Endothelial cell (in vitro differentiated cells): ENCODE measurements around the gene PHC2. TPM values are rescaled to one million over a fixed set of nuclear protein-coding genes. Genes with fewer than 3 reads are reported as not detected.
A peak's percentile ranks its signal among the peaks of the same experiment; 100 is the strongest.

Experiments
- DNase-seq: peaks from one replicate; pipeline ENCODE4 v3.0.0; 2021; ENCODE audit warnings: low spot score
- H3K27ac Mint-ChIP-seq: one replicate; pipeline ENCODE4 v1.8.0; 2021; ENCODE audit warnings: mixed read lengths, inconsistent platforms; ENCODE audit not compliant: unreplicated experiment
- H3K27me3 Mint-ChIP-seq: one replicate; pipeline ENCODE4 v1.8.0; 2021; ENCODE audit warnings: mild to moderate bottlenecking, moderate library complexity, mixed read lengths, inconsistent platforms; ENCODE audit not compliant: unreplicated experiment
- H3K36me3 Mint-ChIP-seq: one replicate; pipeline ENCODE4 v1.8.0; 2021; ENCODE audit warnings: mild to moderate bottlenecking, low read depth, mixed read lengths, inconsistent platforms; ENCODE audit not compliant: unreplicated experiment
- H3K4me1 Mint-ChIP-seq: one replicate; pipeline ENCODE4 v1.8.0; 2021; ENCODE audit warnings: mild to moderate bottlenecking, mixed read lengths, inconsistent platforms; ENCODE audit not compliant: unreplicated experiment
- H3K4me3 Mint-ChIP-seq: one replicate; pipeline ENCODE4 v1.8.0; 2021; ENCODE audit warnings: mild to moderate bottlenecking, mixed read lengths, inconsistent platforms; ENCODE audit not compliant: unreplicated experiment
- H3K9me3 Mint-ChIP-seq: one replicate; pipeline ENCODE4 v1.8.0; 2021; ENCODE audit warnings: mixed read lengths, inconsistent platforms; ENCODE audit not compliant: unreplicated experiment
- total RNA-seq: library from RNA; stranded (reverse); fragmentation: NEBNext Ultra II Directional; extraction: Animal tissue kit (Norgen Biotek cat#: 25700); gene quantifications from one replicate; pipeline ENCODE4 v1.2.1, GENCODE V29; 2021; ENCODE audit not compliant: unreplicated experiment
- TF ChIP-seq, protein P1 (sequence below): fragments of 200-600 bp; sonication (generic); IDR thresholded peaks from one replicate; pipeline ENCODE4 v1.5.0; 2021; ENCODE audit warnings: antibody characterized with exemption; ENCODE audit not compliant: unreplicated experiment

Gene PHC2
- total RNA-seq, 1 donor from 2014 or later, result 177 TPM

DNA sequence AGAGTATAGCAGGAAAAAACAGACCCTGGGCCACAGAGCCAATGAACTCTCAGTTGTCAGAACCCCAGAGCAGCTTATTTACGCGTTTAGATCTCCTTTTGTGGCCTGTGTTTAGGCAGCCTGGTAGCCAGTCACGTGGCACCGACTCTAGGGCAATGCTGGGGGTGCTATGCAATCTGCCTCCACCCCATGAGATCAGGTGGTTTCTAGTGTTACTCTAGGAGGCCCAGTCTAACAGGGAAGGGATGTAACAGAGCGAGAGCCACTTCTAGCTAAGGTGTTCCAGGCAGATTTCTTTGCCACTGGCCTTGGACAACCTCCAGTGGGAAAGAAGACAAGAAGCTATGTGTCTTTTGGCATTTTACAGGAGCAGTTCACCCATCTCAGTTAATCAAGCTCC lies 98.0 kb downstream of the PHC2 start:
- Mint-ChIP-seq H3K9me3 (no peaks in the 10 kb centered on the region), H3K4me1 (peaks cover 48% of the 10 kb centered on the region), H3K36me3 (peaks cover 56% of the 10 kb centered on the region), H3K4me3 (peak overlapping the region; percentile 72), H3K27me3 (peaks cover 5% of the 10 kb centered on the region), H3K27ac (peak overlapping the region; percentile 22)
- TF ChIP-seq, protein P1, sequence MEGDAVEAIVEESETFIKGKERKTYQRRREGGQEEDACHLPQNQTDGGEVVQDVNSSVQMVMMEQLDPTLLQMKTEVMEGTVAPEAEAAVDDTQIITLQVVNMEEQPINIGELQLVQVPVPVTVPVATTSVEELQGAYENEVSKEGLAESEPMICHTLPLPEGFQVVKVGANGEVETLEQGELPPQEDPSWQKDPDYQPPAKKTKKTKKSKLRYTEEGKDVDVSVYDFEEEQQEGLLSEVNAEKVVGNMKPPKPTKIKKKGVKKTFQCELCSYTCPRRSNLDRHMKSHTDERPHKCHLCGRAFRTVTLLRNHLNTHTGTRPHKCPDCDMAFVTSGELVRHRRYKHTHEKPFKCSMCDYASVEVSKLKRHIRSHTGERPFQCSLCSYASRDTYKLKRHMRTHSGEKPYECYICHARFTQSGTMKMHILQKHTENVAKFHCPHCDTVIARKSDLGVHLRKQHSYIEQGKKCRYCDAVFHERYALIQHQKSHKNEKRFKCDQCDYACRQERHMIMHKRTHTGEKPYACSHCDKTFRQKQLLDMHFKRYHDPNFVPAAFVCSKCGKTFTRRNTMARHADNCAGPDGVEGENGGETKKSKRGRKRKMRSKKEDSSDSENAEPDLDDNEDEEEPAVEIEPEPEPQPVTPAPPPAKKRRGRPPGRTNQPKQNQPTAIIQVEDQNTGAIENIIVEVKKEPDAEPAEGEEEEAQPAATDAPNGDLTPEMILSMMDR, result no peak
- no peak for DNase-seq

DNA sequence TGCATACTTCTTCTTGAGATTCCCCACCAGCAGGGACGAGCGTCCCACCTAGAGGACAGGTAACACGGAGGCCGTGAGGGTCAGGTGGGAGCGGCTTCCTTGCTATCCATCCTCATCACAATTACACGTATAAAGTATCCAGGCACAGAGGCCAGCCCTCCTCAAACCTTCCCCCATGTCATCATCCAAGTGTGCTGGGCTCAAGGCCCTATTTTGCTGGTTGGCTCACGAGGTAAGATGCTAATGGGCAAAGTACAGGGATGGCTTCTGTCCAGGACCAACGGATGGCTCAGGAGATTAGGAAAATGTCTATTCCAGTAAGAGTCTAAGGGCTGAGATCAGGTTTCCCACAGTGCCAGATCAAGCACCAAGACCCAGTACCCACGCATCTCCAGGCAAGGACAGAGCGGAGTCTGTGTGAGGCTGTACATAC lies 98.5 kb downstream of the PHC2 start:
- peaks cover 45% of the 10 kb centered on the region for H3K4me1 Mint-ChIP-seq
- H3K36me3 Mint-ChIP-seq, result peaks cover 54% of the 10 kb centered on the region
- peaks cover 5% of the 10 kb centered on the region for H3K27me3 Mint-ChIP-seq
- peak overlapping the region; percentile 67 for H3K27ac Mint-ChIP-seq
- DNase-seq, result no peak
- H3K4me3 Mint-ChIP-seq, result peak overlapping the region; percentile 72
- TF ChIP-seq, protein P1, result no peak
- H3K9me3 Mint-ChIP-seq, result no peaks in the 10 kb centered on the region

DNA sequence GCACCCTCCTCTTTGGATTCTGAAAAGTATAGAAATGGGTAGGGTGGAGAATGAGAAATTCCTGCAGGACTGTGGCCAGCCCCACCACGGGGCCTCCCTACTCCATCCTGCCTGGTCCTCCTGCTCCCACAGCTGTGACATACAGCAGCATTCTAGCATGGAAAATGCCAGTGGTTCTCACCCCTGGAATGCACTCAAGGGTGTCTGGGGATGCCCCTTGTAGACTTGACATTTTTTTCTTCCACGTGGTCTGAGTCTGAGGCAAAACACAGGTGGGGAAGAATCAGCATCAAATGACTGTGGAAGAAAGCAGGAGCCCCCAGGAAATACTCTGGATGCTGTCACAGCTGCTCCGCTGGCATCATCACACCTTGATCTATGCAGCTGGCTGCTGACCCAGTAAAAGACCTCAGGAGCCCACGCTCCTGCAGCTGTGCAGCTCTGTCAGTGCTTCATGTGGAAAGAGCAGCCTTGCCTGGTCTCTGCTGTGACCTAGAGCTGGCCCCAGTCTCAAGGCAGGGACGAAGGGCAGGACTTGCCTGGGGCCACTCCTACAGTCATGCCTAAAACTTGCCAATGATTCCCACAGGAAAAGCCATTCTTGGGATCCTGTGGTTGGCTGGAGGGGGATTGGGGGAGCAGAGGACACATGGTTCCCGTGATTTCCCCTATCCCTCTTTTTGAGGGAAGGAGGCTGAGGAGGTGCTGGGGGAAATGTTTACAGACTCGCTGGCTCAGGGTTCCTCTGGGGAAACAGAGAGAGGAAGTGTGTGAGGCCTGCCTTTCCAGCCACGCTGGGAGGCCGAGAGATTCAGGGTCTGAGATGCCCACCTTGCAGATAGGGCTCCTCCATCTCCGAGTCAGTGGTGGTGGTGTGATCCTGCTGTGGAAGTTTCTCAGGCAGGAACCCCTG lies 99.2 kb downstream of the PHC2 start:
- TF ChIP-seq, protein P1, result no peak
- DNase-seq, result no peak
- Mint-ChIP-seq H3K9me3 (no peaks in the 10 kb centered on the region), H3K4me3 (peak overlapping the region; percentile 72), H3K36me3 (peaks cover 54% of the 10 kb centered on the region), H3K27me3 (peaks cover 5% of the 10 kb centered on the region), H3K4me1 (peaks cover 42% of the 10 kb centered on the region), H3K27ac (peak overlapping the region; percentile 67)

DNA sequence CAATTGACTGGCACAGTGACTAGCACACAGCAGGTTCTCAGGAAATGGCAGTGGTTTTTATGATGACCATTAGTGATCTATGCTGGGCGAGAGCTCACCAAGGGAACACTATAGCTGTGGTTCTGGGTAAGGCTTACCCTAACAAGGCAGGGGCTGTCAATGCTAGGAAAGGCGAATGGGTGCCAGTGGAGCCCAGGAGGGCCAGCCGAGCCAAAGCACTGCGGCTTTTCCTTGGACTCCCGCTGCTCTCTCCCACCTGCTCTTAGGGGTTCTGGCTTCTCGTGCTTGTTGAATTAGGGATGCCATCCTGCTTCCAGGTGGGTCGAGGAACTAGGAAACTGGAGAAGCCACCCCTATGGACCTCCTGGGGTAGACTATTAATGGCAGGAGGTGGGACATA lies 100.0 kb downstream of the PHC2 start:
- no peak for DNase-seq
- H3K36me3 Mint-ChIP-seq, result peaks cover 58% of the 10 kb centered on the region
- no peaks in the 10 kb centered on the region for H3K9me3 Mint-ChIP-seq
- H3K4me3 Mint-ChIP-seq, result no peak overlapping the region
- H3K27ac Mint-ChIP-seq, result no peak overlapping the region
- TF ChIP-seq, protein P1, result no peak
- peaks cover 39% of the 10 kb centered on the region for H3K4me1 Mint-ChIP-seq
- peaks cover 5% of the 10 kb centered on the region for H3K27me3 Mint-ChIP-seq

DNA sequence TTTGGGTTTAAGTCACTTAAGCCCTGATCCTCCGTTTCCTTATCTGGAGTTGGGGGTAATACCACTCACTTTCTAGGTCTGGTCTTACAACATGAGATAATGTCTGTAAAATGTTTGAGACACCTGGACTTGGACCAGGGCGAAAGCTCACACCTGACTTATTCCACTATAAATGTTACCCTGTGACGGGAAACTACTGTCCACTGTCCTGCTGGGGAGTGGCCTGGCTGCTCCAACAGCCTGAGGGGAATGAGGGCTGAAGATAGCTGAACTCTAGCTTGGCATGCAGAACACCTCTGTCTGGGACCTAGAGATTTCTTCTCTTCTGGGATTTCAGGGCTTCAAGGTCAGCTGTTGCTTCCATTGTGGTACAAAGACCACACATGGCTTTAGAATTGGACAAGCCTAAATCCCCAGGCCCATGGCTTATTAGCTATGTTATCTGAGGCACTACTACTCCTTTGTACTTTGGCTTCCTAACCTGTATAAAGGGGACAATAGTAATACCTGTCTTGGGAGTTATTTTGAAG lies 100.5 kb downstream of the PHC2 start:
- Mint-ChIP-seq H3K9me3 (no peaks in the 10 kb centered on the region), H3K36me3 (peaks cover 63% of the 10 kb centered on the region), H3K27me3 (peaks cover 5% of the 10 kb centered on the region), H3K4me3 (no peak overlapping the region), H3K4me1 (peaks cover 39% of the 10 kb centered on the region), H3K27ac (no peak overlapping the region)
- TF ChIP-seq, protein P1, result no peak
- DNase-seq, result no peak
